HG02943 (cell line): ENCODE data around the gene FAM120B.
"Not testable (repeated sequence)": the region's sequence is repeated elsewhere in the genome, so short reads cannot be mapped to it uniquely, and the experiment has no call there.

Experiments used
- ATAC-seq: cut with Tn5 transposase; IDR thresholded peaks from one replicate; pipeline ENCODE4 v1.9.1; 2021; ENCODE audit warnings: mild to moderate bottlenecking, low read depth, moderate library complexity; ENCODE audit not compliant: unreplicated experiment

The FAM120B gene

DNA sequence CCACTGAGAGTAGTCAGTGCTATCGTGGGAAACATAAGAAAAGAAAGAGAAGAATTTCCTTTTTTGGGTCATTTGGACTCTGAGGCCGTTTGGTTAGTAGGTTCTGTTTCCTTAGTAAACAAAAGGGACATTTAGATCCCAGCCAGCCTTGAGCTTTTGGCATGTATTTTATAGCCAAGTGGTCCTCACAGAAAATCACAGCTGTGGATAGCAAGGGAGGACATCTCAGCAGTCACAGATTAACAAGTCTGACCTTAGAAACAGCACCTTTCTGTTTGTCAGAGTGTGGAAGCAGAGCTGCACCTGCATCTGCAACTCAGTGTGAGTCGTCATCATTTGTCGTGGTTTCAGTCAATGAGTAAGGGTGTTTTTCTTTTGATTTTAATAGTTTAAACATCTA, 40.5 kb downstream of the FAM120B start:
- ATAC-seq: peak; percentile 77

DNA sequence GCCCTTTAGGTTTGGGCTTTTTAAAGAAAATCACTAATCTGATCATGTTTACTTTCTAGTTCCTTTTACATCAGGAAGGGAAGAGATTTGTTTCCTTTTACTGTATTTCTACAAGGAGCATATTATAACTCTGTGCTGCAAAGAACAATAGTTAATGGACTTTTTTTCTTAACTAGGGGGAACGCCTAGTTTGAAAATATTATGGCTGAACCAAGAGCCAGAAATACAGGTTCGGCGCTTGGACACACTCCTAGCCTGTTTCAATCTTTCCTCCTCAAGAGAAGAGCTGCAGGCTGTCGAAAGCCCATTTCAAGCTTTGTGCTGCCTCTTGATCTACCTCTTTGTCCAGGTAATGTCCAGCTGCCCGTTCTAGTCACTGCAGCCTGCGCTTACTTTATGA, 41.4 kb downstream of the FAM120B start:
- no peak for ATAC-seq

DNA sequence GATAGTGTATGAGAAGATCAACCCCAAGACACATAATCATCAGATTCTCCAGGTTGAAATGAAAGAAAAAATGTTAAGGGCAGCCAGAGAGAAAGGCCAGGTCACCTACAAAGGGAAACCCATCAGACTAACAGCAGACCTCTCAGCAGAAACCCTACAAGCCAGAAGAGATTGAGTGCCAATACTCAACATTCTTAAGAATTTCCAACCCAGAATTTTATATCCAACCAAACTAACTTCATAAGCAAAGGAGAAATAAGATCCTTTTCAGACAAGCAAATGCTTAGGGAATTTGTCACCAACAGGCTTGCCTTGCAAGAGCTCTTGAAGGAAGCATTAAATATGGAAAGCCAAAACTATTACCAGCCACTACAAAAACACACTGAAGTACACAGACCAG, 44.9 kb downstream of the FAM120B start:
- not testable (repeated sequence) for ATAC-seq

DNA sequence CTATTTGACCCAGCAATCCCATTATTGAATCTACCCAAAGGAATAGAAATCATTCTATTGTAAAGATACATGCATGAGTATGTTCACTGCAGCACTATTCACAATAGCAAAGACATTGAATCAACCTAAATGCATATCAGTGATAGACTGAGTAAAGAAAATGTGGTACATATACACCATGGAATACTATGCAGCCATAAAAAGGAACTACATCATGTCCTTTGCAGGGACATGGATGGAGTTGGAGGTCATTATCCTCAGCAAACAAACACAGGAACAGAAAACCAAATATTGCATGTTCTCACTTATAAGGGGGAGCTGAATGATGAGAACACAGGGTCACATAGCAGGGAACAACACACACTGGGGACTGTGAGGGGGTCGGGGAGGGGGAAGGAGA, 48.6 kb downstream of the FAM120B start:
- ATAC-seq: not testable (repeated sequence)

DNA sequence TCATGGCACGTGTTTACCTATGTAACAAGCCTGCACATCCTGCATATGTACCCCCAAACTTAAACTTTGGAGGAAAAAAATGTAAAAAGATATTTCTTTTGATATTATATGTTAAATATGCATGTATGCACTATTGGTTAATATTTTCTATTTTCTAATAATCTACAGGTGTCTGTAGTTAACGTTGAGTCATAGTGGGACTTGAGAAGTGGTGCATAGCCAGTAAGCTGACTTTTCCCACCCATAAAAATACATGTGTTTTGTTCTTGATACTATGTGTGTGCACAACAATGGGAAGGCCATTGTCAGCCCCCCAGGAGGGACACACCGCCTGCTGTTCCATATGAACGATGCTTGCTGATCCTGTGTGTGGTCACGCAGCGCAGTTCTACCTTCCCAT, 49.1 kb downstream of the FAM120B start:
- ATAC-seq: no peak

DNA sequence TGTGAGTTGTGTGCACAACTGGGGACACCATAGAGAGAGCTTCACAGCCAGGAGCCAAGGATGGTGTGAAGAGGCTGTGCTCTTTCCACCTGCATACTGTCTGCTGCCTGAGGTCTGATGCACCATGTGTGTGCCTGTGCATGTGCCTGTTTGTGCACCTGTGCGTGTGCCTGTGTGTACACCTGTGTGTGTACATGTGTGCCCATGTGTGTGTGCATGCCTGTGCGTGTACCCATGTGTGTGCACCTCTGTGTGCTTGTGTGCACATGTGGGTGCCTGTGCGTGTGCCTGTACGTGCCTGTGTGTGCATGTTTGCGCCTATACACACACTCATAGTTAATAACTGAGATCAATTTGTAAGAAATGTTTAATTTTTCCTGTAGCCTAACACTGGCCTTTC, 51.3 kb downstream of the FAM120B start:
- no peak for ATAC-seq

DNA sequence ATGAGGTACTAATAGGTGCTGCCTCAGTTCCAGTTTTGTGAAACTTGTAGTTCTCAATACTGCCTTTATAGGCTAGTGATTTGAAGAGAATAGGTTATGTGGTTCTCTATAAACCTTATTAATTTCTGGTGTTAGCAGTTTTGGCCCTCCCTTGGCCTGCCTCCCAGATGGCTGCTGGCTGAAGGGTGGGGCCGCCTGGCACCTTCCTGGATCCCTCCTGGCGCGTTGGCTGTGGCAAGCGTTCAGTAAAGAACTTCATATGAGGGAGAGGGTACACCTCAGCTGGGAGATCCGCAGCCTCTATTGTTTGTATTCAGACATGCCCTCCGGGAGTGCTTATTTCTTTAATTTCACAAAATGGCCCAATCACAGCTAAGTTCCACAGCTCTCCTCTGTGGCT, 51.9 kb downstream of the FAM120B start:
- no peak for ATAC-seq

DNA sequence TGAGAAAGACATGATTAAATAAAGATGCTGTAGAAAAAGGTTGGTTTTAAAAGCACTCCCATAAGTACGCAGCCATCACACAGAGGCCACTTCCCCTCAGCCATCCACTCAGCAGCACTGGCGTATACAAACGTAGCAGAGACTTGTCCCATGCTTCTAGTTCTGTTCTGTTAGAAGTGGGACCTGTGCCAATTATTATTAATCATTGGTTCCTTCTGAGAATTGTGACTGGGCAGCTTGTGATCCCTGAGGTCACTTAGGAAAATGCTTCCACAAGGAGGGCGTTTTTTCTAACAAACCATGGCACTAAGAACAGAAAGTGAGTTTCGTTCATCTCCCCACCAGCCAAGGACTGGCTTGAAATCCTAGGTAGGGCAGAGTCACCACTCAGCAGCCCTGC, 53.9 kb downstream of the FAM120B start:
- ATAC-seq: no peak

DNA sequence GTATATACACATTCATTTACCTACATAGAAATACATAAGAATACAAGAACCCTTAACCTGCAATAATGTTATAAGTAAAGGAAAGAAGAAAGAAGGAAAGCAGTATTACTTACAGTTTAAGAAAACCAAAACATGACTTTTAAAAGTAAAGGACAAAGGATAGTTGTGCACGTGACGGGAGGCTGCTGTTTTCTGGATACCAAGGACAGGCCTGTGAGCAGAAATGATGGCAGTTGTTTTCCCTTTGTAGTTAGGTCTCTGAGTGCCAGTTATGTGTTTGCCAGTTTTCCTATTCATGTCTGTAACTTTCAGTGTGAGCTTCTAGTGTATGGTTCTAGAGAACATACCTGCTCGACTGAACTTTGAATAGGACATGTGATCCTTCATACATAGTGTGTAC, 54.8 kb downstream of the FAM120B start:
- ATAC-seq: no peak

DNA sequence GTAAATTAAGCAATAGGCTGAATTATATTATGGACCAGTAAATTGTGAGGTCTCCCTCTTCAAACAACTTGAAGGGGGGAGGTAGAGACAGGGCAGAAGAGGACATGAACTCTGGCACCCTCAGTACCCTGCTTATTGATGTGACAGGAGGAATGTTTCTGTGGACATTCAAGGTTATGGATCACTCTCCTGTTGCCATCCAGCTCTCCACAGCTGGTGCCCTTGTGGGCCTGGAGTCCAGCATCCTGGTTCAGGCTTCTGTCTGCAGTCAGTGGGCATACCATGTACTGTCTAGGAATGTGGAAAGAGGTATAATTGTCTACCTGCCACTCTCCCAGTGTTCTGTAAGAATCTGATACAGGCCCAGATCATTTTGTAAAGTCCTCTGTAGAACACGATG, 55.6 kb downstream of the FAM120B start:
- ATAC-seq: no peak

DNA sequence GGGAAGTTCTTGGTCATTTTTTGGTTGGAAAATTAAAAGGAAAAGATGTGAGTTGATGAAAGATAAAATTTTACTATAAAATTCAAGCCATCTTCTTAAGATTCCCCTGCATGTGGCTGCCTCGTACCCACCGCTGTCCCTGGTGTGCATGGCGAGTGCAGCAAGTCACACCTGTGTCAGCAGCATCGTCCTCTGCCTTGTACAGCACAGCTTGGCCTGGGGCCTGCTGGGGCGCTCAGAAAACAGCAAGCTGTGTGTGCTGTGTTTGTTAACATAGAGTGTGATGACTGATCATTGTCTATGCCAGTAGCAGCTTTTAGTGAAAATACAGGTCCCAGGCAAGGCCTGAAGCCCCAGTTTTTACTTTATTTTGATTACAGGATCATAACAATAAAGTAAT, 56.7 kb downstream of the FAM120B start:
- ATAC-seq: no peak

DNA sequence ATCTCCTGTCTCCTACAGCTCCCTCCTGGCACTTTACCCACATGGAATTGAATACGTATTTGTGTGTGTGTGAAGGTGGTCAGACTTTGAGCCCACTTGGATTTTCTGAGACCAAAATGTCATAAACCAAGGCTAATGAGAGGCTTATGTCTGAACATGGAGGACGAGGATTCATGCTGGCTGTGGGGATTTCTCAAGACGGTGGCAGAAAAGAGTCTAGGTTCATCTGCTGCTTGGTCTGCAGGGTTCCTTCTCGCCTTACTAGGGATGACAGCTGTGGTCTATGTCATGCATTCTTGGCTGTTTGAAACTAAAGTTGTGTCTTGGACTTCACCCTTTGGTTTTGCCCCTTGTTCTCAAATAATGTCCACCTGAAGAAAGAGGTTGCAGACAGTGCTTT, 58.6 kb downstream of the FAM120B start:
- ATAC-seq: no peak

DNA sequence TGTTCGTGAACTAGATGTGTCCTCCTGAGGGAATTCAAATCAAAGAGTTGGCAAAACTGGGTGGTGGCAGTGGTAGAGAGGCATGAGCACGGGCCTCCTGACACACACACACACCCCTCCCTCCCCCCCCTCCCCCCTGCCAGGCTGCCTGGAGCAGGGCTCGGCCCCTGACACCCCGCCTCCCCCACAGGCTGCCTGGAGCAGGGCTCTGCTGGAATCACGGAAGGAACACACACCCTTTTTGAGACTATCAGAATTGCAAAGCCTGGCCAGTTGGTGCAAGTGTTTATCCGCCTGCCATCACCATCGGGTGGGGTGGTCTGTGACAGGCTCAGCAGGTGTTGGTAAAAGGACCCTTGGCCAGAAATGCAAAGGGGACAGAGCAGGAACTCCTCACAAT, 59.0 kb downstream of the FAM120B start:
- no peak for ATAC-seq

DNA sequence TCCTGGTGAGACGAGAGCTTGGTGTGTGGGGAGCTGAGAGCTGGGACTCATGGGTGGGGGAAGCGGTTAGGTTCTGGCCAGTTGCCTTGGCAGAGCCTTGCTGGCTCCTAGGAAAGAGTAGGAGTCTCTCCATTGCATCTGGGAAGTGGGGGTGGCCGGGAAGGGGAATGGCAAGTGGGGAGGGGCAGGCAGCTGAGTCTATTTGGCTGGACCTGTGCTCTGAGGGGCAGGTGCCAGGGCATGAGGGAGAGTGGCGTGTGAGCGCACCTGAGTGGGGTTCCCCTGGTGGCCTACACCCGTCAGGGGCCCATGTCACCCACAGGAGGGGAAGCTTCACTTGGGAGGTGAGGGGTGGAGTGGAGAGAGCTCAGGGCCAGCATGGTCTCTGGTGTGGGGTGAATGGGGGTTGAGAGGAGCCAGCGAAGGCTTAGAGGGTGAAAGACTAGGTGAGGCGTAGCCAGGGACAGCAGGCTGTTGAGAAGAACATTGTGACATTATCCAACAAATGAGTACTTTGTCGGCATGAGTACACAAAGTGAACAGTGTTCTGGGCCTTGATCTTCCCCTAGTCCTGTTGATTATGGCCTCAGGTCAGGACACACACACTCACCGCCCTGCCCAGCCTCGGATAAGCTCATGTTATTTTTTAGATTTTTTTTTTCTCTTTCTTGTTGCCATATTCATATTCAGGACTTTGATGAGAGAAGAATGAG, 59.8 kb downstream of the FAM120B start:
- no peak for ATAC-seq

DNA sequence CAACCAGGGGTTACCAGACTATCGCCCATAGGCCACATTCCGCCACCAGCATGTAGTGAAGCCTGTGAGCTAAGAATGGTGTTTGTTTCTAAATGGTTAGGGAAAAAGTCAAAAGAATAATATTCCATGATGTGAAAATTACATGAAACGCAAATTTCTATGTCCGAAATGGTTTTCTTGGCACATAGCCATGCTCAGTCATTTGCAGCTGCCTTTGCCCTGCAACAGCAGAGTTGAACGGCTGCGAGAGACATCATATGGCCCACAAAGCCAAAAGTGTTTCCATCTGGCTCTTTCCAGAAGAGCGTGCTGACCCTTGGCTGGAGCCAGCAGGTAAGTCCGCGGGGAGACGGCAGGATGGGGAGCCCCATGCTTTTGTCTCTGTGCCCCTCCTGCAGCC, 60.7 kb downstream of the FAM120B start:
- ATAC-seq: no peak

DNA sequence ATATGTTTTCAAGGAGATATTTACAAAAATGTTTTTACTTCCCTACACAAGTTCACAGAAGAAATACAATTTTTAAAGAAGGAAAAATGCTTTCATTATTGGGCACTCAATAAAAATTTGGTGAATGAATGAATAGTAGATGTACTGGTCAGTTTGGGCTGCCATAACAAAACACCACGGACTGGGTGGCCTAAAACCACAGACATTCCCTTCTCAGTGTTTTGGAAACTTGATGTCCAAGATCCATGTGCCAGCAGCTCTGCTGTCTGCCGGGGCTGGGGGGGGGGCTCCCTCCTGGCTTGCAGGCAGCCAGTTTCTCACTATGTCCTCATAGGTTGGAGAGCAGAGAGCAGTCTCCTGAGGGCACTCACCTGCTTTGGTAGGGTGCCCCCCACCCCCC, 62.0 kb downstream of the FAM120B start:
- no peak for ATAC-seq

DNA sequence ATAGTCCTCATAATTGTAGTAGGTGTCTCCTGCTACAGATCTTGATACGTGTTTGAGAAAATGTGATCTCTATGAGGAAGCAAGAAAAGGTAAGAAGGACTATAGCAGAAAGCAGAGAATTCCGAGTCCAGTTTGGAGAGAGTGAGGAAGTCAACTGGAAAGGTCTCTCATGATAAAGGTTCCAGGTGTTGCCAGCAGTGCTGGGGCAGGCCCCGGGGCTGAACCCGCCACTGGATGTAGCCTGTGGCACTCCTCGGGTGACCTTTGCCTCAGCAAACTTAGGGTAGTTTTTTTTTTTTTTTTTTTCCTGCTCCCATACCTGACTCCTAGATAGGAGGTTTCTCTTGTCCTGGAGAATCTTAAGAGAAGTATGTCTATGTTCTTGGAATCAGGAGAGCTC, 62.8 kb downstream of the FAM120B start:
- no peak for ATAC-seq

DNA sequence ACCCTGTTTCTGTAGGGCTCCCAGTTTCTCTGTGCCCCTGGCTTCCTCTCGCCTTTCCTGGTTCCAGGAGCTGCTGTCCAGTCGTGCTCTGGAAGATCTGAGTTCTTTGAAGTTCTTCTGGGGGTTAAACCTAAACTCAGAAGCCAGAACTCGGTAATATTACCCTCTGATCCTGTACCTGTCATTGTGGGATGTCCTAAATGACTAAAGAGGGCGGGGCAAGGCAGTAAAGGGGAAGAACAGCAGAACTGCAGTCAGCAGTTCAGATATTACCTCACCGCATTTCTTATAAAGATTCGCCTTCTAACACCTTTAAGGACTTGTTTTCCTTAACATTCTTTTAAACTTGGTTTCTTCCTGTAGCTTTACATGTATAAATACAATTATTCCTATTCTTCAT, 63.9 kb downstream of the FAM120B start:
- no peak for ATAC-seq

DNA sequence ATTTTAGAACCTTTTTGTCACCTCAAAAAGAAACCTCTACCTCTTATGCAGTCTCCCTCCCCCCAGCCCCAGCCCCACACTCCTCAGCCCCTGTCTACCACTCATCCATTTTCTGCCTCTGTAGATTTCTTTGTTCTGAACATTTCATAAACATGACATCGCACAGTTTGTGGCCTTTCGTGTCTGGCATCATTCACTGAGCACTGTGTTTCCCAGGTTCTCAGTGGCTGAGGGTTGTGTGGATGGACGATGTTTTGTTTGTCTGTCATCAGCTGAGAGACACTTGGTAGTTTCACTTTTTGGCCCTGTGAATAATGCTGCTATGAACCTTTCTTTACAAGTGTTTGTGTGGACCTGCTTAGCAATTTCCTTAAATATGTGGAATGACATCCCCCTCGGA, 64.5 kb downstream of the FAM120B start:
- no peak for ATAC-seq

DNA sequence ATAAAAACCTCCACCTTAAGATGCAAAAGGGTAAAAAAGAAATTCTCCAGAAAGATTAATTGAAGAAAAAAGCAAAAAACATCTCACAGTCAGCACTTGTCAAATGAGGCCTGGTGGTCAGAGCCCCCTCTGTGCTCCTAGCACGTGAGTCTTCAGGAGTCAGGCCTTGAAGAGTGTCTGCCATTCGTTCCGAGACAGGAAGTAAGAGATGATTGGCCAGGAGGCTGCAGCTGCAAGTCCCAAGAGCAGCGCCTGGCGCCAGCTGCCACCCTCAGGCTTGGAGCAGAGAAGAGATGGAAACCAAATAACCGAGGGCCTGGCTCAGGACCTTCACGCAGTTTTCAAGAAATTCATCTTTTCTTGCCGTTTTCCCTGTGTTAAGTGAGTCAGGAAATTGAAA, 65.0 kb downstream of the FAM120B start:
- ATAC-seq: no peak

DNA sequence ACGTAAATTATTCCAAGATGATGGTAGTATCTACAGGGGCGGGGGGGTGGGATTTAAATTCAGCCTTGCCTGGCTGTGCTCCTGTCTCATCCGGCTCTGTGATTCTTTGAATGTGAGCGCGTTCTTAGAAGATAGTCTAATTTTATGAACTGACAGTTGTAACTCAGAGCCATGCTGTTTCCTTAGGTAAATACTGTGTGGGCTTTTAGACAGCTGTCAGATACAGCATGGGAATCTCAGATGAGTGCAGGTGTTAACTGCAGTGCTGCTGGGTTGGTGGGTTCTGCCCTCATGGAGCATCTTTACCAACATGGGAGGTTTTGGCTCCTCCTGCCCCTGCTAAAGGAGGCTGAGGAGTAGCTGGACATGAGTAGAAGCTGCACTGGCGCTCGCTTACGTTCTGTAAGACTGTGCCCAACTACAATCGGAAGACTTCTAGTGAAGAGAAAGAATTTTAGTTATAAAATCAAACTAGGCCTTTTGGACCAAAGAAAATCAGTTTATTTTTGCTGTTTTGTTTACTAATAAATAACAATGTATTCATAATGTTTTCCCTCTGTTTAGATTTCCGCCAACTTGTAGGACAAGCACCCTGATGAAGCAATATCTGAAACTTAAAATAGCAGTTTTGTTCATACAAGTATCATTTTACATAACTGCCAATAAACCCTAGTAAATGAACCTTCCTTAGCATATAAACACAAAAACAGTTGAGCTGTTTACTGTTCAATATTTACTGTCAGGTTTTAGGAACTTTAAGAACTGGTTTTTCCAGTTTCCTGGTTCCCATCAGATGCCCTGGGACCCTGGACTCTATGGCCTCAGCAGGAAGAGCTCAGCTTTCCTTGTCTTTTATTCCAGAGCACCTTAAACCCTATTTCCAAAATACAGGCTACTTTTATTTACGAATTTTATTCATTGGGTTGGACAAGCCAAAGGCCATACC, 66.1 kb downstream of the FAM120B start:
- no peak for ATAC-seq
